Fibroblast of skin of right biceps (primary cell): ENCODE data around the gene CLCN4.

ENCODE experiments used
- DNase-seq: peaks from one replicate; pipeline ENCODE4 v3.0.0-alpha.2; 2013

CLCN4 gene

DNA sequence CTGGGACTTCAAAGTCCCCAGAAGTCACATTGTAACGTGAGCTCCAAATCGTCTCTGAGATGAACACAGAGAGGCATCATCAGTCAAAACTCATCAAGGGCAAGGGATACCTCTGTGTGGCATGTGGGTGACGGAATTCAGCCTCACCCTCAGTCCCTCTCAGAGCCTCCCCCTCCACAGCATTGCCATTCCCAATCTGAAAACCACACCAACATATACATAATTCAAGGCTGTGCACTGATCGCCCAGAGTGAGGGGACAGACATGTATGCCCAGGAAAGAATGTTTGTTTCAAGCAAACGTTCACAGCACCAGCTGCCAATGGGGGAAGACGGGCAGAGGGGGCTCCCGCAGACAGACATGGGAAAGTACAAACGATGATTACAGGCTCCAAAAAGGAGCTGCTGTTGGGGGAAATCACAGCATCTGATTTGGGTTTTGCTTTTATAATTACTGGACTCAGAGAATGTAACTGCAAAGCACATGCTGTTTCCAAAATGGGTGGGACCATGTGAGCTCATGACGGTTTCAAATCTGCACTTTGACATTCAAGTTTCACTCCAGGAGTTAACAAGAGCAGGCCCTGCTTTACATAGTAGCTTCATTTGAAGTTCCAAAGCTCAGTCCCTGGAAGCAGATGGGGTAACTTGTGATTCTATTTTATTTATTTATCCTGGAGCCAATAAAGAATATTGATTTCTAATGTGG, 88.3 kb downstream of the CLCN4 start:
- DNase-seq, result no peak

DNA sequence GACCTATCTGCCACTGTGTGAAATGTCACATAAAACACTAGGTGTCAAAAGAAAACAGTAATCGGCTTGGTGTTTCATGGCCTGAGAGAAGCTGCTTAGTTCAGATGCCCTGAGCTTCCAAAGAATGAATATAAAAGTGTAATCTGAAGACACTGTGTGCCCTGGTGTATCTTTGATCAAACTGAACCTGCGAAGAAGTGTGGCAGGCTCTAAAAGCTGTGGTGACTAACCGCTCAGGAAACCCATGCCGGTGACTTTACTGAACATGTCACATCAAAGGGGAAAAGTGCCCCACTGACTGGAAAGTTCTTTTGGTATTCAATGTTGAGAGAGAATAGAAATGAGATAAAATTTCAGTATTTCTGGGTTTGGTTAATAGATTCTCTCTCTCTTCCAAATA, 89.1 kb downstream of the CLCN4 start:
- DNase-seq, result no peak

DNA sequence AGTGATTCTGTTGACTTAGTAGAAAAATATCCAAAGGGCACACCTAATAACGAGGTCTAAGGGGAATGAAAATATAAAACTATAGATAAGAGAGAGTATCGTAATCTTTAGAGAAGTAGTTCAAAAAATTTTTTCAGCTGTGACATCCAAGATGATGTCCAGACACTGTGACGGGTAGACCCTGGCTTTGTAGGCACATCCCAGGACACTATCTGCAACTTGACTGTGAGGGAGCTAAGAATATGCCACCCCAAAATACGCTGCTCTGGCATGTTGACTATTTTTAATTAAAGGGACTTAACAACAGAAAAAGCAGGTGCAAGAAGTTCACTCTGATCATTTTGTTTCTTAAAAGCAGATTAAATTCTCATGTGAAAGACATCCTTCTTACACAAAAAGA, 89.5 kb downstream of the CLCN4 start:
- no peak for DNase-seq

DNA sequence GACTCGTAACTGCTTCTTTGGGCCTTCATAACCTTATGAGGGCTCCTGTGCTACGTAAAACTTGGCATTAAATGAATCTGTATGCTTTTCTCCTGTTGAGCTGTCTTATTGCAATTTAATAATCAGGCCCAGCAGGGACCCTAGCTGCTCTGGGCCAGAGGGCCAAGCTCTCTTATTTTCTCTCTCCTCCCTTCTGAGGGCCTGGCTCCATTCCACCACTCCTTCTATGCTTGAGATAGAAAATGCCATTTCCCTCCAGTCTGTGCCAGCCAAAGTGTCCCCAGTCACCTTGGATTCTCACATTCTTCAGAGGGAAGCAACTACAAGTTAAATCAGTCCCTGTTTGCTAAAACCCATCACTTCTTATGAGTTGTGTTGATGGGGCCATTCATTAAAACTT, 90.1 kb downstream of the CLCN4 start:
- DNase-seq, result no peak

DNA sequence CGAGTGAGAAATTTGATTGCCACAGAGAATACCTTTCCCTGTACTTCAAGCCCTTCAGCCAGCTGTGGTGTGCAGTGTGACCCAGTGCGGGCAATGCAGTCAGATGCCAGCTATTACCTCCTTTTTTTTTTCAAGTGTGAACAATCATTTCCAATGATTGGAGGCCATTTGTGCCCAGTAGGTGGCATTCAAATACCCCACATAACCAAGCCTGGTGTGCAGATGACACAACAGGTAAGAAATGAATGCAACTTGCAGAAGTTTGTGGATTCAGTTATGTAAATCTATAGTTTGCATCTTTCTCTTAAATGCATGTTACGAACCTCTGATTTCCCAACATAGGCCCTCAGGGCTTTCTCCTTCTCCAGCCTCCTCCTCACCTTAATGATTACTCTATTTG, 98.0 kb downstream of the CLCN4 start:
- DNase-seq, result peak; percentile 15

DNA sequence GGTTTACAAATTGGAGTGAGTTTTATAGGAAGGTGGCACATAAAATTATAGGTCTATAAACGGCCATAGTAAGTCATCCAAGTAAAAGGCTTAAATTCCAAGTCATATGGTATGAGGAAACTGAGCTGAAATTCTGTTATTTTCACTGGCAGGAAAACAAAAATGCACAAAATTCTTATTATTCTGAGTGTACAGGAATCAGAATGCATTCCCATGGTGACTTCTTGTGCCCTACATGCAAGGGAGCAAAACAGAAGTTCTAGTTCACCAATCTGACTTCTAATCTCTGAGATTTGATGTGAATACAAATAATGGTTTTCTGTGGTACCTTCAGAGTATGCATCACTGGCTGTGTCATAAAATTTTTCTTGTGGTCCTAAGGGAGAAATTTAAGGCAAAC, 102.9 kb downstream of the CLCN4 start:
- peak; percentile 67 for DNase-seq

DNA sequence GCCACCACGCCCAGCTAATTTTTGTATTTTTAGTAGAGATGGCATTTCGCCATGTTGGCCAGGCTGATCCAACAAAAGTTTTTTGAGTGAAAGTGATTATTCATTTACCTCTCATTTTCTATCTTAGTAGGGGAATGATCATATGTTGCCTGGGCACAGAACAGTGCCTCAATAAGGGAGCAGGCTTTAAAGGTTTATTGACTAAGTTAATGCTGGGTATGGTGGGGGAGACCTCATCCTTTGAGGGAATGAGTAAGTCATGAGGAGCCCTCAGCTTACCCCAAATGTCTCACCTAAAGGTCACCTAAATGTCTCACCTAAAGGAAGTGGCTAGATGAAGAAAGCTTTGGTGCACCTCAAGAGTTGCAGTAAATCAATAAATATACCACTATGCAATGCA, 109.0 kb downstream of the CLCN4 start:
- DNase-seq, result no peak

DNA sequence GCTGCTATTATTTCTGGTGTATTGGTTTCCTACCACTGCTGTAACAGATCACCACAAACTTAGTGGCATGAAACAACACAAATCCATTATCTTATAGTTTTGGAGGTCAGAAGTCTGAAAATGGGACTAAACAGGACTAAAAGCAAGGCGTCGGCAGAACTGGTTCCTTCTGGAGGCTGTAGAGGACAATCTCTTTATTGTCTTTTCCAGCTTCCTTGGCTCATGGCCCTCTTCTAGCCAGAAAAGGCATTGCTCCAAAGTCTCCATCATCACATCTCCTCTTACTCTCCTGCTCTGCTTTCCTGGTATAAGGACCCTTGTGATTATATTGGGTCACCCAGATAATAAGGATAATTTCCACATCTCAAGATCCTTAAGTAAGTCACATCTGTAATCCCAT, 121.9 kb downstream of the CLCN4 start:
- DNase-seq, result no peak

DNA sequence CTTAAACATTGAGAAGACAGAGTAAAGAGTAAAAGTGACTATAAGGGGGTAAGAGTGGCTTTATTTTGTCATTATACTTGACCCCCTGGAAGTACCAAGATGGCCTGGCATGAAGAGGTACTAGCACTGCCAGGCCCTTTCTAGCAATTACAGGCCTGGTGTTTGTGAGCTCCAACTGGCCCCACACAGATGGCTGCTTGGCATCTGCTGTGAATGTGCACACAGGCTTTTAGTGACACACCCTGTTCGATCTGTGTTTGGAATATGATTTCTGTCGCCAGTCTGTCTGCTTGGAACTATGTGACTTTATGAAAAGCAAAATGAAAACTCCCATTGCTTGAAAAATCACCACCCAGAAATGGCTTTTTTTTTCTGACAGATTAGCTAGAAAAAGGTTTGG, 123.3 kb downstream of the CLCN4 start:
- DNase-seq, result no peak

DNA sequence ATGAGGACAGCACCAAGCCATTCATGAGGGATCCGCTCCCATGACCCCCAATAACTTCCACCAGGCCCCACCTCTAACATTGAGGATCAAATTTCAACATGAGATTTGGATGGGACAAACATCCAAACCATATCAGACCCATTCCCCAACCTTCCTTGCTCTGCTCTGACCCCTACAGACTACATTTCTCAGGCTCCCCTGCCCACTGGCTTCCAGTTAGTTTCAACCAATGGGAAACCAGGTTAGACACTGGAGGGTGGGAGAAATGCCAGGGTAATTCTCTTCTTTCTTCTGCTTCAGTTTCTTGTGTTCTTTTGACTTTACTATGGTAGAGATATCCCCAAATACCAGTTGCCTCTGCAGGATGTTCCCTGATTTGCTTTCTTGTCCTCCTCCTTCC, 125.7 kb downstream of the CLCN4 start:
- no peak for DNase-seq

DNA sequence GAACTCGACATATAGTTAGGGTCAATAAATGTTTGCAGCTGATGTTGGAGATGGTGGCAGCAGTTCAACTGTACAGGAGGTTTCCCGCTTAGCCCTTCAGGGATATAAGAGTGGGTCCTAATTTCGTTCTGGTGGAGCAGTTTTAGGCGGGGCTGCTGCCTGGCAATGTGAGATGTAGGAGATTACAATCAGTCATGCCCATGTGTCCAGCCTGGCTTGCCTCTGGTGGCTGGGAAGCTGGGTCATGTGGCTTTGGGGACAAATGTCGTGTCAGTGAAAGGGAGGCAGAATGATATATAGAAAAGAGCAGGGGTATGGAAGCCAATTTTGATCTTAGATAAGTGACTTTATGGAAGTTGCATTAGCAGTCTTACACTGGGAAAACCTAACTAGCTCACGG, 129.4 kb downstream of the CLCN4 start:
- no peak for DNase-seq
